ENCODE data around the gene PKP4.

DNA sequence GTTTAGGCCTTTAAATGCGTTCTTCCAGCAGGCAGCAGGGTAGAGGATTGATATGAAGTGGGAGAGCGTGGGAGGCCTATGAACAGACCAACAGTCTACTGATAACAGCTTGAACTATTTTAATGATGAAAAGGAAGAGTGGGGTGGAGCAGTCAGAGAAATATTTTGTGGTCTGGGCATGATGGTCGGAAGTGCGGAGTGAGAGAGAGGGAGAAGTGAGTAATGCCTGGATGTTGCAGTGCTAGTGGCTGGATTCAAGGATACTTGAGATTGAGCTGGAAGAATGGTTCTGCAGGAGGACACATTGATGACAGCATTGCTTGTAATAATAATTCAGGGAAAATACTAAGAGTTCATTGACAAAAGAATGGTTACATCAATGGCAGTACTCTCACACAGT is 187.4 kb downstream of the PKP4 start:
- TF ChIP-seq CTCF (conservative IDR thresholded peaks at IDR 0.05) = no peak
- no peak for TF ChIP-seq ZFX (IDR thresholded peaks at IDR 0.05)
